NT2/D1 (cell line): Measurements from ENCODE around the gene SHTN1.

ENCODE experiments used
- DNase-seq: peaks from one replicate; pipeline ENCODE4 v3.0.0-alpha.2; 2011; ENCODE audit warnings: low read depth, low spot score
- H3K27me3 ChIP-seq: 2 replicates; pipeline ENCODE4 v1.6.0; 2011; ENCODE audit warnings: mild to moderate bottlenecking; ENCODE audit not compliant: insufficient read length, insufficient read depth
- H3K36me3 ChIP-seq: 2 replicates; pipeline ENCODE4 v1.6.1; 2011; ENCODE audit warnings: mild to moderate bottlenecking, low read length, mixed read lengths; ENCODE audit not compliant: insufficient read depth, insufficient read length
- H3K4me1 ChIP-seq: 2 replicates; pipeline ENCODE4 v1.5.1; 2011; ENCODE audit not compliant: insufficient read depth, insufficient read length
- H3K4me3 ChIP-seq: 2 replicates; pipeline ENCODE4 v1.5.1; 2011; ENCODE audit warnings: low read depth; ENCODE audit not compliant: insufficient read length
- H3K9ac ChIP-seq: 2 replicates; pipeline ENCODE4 v1.6.0; 2011; ENCODE audit warnings: low read depth; ENCODE audit not compliant: insufficient read length
- H3K9me3 ChIP-seq: 2 replicates; pipeline ENCODE4 v1.5.1; 2011; ENCODE audit warnings: mild to moderate bottlenecking, low read length; ENCODE audit not compliant: insufficient read depth
- SUZ12 ChIP-seq: IDR thresholded peaks from 2 replicates; pipeline ENCODE4 v1.6.1; 2011; ENCODE audit not compliant: insufficient read length, insufficient read depth; ENCODE audit errors: extremely low read depth
- YY1 ChIP-seq: IDR thresholded peaks from 2 replicates; pipeline ENCODE4 v1.6.1; 2011; ENCODE audit not compliant: insufficient read length, insufficient read depth
- ZNF274 ChIP-seq: IDR thresholded peaks from 2 replicates; pipeline ENCODE4 v1.6.1; 2011; ENCODE audit warnings: mild to moderate bottlenecking, low read depth, low read length

The SHTN1 gene

GRCh38 chr10:116845823-116846222 lies 159.2 kb downstream of the SHTN1 start:
- peaks cover 8% of the 10 kb centered on the region for H3K4me1 ChIP-seq
- no peak overlapping the region for H3K4me3 ChIP-seq

GRCh38 chr10:116840389-116841075 lies 164.5 kb downstream of the SHTN1 start:
- Histone ChIP-seq H3K4me3 (no peak overlapping the region), H3K36me3 (no peaks in the 10 kb centered on the region), H3K9me3 (no peaks in the 10 kb centered on the region), H3K27me3 (no peaks in the 10 kb centered on the region), H3K4me1 (no peaks in the 10 kb centered on the region), H3K9ac (no peak overlapping the region)
- TF ChIP-seq ZNF274: no peak
- TF ChIP-seq YY1: no peak
- no peak for TF ChIP-seq SUZ12
- no peak for DNase-seq

More at GRCh38 chr10:116845823-116846222, 159.2 kb downstream of the SHTN1 start:
- TF ChIP-seq SUZ12 (no peak), YY1 (no peak), ZNF274 (no peak)
- H3K27me3 ChIP-seq: peaks cover 4% of the 10 kb centered on the region
- no peak for DNase-seq
- H3K36me3 ChIP-seq: no peaks in the 10 kb centered on the region
- H3K9ac ChIP-seq: no peak overlapping the region
- H3K9me3 ChIP-seq: no peaks in the 10 kb centered on the region

GRCh38 chr10:116838143-116838725 lies 166.8 kb downstream of the SHTN1 start:
- H3K36me3 ChIP-seq: no peaks in the 10 kb centered on the region
- no peak overlapping the region for H3K9ac ChIP-seq
- H3K9me3 ChIP-seq: no peaks in the 10 kb centered on the region
- H3K4me1 ChIP-seq: no peaks in the 10 kb centered on the region
- TF ChIP-seq ZNF274 (no peak), YY1 (no peak), SUZ12 (no peak)
- H3K27me3 ChIP-seq: no peaks in the 10 kb centered on the region
- no peak for DNase-seq
- H3K4me3 ChIP-seq: no peak overlapping the region

- H3K4me3 ChIP-seq: no peak overlapping the region
- H3K9ac ChIP-seq: no peak overlapping the region
- no peaks in the 10 kb centered on the region for H3K36me3 ChIP-seq
- no peak for DNase-seq
- H3K27me3 ChIP-seq: no peaks in the 10 kb centered on the region
- no peaks in the 10 kb centered on the region for H3K4me1 ChIP-seq
- no peak for TF ChIP-seq SUZ12
- no peak for TF ChIP-seq ZNF274
- no peak for TF ChIP-seq YY1
- no peaks in the 10 kb centered on the region for H3K9me3 ChIP-seq
Observed at GRCh38 chr10:116836902-116837523, 168.0 kb downstream of the SHTN1 start.

- Histone ChIP-seq H3K36me3 (no peaks in the 10 kb centered on the region), H3K4me1 (no peaks in the 10 kb centered on the region), H3K9me3 (no peaks in the 10 kb centered on the region), H3K4me3 (no peak overlapping the region), H3K9ac (peak overlapping the region; percentile 26), H3K27me3 (no peaks in the 10 kb centered on the region)
- DNase-seq: peak; percentile 65
- no peak for TF ChIP-seq YY1
- no peak for TF ChIP-seq ZNF274
- TF ChIP-seq SUZ12: no peak
Observed at GRCh38 chr10:116836083-116836482, 168.9 kb downstream of the SHTN1 start.

DNA sequence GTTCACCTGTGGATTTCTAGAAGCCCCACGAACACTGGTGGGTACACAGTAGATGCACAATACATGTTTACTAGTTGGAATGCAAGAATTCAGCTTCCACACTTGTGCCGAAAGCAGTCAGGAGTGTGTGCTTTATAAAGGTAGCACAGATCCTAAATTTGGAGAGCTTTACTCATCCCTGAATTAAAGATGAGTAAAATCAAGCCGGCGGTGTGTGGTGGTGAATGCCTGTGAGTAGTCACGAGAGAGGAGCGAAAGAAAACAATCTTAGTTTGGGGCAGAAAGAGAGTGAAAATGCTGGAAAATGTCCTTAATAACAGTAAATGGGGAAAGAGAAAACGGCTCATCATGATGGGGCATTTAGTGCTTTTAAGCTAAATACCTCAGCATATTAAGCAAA lies 169.3 kb downstream of the SHTN1 start:
- no peak for TF ChIP-seq ZNF274
- TF ChIP-seq YY1: no peak
- no peak for TF ChIP-seq SUZ12
- DNase-seq: no peak
- Histone ChIP-seq H3K4me3 (no peak overlapping the region), H3K9ac (peak overlapping the region; percentile 26), H3K9me3 (no peaks in the 10 kb centered on the region), H3K4me1 (no peaks in the 10 kb centered on the region), H3K36me3 (no peaks in the 10 kb centered on the region), H3K27me3 (no peaks in the 10 kb centered on the region)
